SK-N-SH treated with all-trans-retinoic acid at 6 μM for 48 hours (cell line): ENCODE data around the gene CD59.

Experiments
- ARNTL ChIP-seq: fragments of 450-650 bp; formaldehyde crosslinking; IDR thresholded peaks from 2 replicates; pipeline ENCODE4 v1.5.0; 2020; ENCODE audit warnings: low read depth, mild to moderate bottlenecking, moderate library complexity, borderline replicate concordance
- RARB ChIP-seq: fragments of 250-450 bp; sonication (Bioruptor Pico); IDR thresholded peaks from 2 replicates; pipeline ENCODE4 v1.8.0; 2021; ENCODE audit warnings: mild to moderate bottlenecking, moderate library complexity
- SNAI2 ChIP-seq: fragments of 250-450 bp; sonication (Bioruptor Pico); IDR thresholded peaks from 2 replicates; pipeline ENCODE4 v1.5.0; 2020; ENCODE audit warnings: mild to moderate bottlenecking, moderate library complexity
- TCF4 ChIP-seq: fragments of 250-450 bp; sonication (Bioruptor Pico); IDR thresholded peaks from 2 replicates; pipeline ENCODE4 v1.8.0; 2021; ENCODE audit warnings: mild to moderate bottlenecking, moderate library complexity, borderline replicate concordance
- ZFP3 ChIP-seq: fragments of 250-450 bp; sonication (Bioruptor Pico); IDR thresholded peaks from 2 replicates; pipeline ENCODE4 v1.5.0; 2020; ENCODE audit warnings: mild to moderate bottlenecking, moderate library complexity
- TF ChIP-seq, protein P1 (sequence below): fragments of 250-450 bp; sonication (Bioruptor Pico); IDR thresholded peaks from 2 replicates; pipeline ENCODE4 v1.5.1; 2020; ENCODE audit warnings: low read depth, mild to moderate bottlenecking, moderate library complexity

DNA sequence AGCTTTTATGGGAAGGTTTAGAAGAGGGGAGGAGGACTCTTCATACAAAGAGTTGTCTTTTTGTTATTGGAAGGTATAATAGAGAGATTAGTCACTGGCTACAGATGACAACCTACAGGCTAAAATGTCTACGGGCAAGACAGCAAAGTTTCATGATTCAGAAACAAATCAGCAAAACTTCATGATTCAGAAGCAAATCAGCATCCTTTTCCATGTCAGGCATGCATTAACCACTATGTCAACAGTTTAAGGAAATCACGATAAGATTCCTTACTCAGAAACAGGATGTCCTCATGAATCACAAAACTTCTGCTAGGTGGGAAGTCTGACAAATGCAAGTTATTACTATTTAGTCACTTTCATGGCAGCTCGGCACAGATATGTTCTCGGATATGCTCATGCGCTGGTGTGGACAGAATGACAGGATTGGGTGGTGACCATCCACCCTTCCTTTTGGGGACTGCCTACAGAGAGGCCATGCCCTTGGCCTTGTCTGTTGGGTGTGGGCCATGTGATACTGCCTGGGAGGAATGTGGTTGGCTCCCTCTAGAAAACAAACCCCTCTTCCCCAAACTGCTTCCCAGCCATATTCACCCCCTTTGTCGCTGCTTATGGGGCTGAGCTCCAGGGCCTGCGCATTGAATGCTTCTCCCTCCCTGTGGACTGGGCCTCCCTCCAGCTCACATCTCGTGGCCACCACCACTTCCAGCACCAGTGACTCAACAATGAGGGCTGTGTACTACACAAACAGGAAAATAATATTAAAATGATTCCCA, 45.7 kb downstream of the CD59 start:
- TF ChIP-seq, protein P1, sequence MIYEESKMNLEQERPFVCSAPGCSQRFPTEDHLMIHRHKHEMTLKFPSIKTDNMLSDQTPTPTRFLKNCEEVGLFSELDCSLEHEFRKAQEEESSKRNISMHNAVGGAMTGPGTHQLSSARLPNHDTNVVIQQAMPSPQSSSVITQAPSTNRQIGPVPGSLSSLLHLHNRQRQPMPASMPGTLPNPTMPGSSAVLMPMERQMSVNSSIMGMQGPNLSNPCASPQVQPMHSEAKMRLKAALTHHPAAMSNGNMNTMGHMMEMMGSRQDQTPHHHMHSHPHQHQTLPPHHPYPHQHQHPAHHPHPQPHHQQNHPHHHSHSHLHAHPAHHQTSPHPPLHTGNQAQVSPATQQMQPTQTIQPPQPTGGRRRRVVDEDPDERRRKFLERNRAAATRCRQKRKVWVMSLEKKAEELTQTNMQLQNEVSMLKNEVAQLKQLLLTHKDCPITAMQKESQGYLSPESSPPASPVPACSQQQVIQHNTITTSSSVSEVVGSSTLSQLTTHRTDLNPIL (CRISPR knock-in tag) = no peak
- no peak for TF ChIP-seq TCF4
- no peak for TF ChIP-seq SNAI2 (CRISPR knock-in tag)
- no peak for TF ChIP-seq ARNTL
- TF ChIP-seq ZFP3 (CRISPR knock-in tag) = no peak
- no peak for TF ChIP-seq RARB (CRISPR knock-in tag)
